ENCODE results near the gene EREG.
"Not testable (repeated sequence)": the region's sequence is repeated elsewhere in the genome, so short reads cannot be mapped to it uniquely, and the experiment has no call there.

The EREG gene

DNA sequence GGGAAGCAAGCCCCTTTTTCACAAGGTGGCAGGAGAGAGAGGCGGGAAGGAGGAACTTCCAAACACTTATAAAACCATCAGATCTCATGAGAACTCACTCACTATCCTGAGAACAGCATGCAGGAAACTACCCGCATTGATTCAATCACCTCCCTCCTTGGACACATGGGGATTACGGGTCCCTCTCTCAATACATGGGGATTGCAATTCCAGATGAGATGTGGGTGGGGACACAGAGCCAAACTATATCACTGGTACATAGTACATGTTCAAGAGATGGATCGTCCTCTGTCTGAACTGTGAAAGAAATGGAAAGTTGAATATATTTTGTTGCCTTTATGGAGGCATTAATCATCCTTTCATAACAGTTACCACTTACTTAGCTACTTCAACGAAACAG, 12.8 kb downstream of the EREG start:
- intact Hi-C loops (cut with DNase I), result loop anchor here (10.0 kb wide), 1 partner anchor 157 kb away; no protein-coding TSS in a partner anchor

DNA sequence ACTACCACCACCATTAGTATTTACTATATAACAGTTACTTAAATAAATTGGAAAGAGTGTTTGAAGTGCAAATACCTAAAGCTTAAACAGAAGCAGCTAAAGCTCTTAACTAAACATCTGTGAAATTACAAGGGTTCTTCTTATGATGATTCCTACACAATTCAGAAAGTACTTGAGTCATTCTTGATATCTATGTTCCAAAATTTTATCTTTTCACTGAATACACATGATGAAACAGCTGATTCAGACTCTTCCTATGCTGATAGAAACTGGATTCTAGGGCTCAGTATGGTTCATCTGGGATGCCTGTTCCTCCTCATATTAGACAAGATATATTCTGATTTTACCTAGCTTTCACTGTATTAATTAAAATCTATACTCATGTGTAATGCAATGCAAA, 13.6 kb downstream of the EREG start:
- intact Hi-C loops (cut with DNase I), result loop anchor here (10.0 kb wide), 1 partner anchor 156 kb away; no protein-coding TSS in a partner anchor
- DNase-seq, result no peak

More for the DNA sequence above, 12.8 kb downstream of the EREG start:
- no peak for DNase-seq

DNA sequence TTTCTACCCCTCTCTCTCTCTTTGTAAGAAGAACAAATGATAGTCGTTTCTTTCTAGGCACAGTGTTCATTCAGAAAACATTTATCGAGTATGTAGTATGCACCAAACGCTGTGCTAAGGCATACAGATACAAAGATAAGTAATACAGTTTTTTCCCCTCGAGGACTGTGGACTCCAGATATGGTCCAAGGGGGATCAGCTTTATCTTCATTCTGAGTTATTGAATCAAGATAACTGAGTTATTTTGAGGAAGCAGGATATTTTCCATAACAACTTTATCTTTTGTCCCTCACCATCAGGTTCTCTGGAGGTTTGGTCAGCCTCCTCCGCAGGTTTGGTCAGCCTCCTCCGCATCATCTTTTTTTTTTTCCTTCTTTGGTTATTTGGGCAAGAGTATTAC, 15.0 kb downstream of the EREG start:
- no peak for DNase-seq
- intact Hi-C loops (cut with DNase I), result loop anchor here (10.0 kb wide), 1 partner anchor 155 kb away; no protein-coding TSS in a partner anchor

DNA sequence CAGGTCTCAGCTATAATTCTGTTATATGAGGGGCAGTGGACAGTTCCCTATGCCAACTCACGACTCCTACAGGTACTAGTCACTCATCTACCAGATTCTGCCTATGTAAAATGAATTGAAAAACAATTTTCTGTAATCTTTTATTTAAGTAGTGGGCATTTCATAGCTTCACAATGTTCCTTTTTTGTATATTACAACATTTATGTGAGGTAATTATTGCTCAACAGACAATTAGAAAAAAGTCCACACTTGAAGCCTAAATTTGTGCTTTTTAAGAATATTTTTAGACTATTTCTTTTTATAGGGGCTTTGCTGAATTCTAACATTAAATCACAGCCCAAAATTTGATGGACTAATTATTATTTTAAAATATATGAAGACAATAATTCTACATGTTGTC, 20.4 kb downstream of the EREG start:
- intact Hi-C loops (cut with DNase I), result no loop called here

DNA sequence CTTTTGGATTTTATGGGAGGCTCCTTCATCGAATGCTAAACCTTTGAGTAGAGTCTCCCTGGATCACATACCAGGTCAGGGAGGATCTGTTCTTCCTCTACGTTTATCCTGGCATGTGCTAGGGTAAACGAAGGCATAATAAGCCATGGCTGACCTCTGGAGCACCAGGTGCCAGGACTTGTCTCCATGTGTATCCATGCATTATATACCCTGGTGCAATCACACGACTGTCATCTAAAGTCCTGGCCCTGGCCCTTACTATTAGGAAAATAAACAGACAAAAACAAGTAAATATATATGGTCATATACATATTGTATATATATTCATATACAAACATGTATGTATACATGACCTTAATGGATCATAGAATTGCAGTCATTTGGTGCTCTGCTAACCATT, 21.2 kb downstream of the EREG start:
- intact Hi-C loops (cut with DNase I), result no loop called here
- DNase-seq, result no peak

More for the DNA sequence above, 20.4 kb downstream of the EREG start:
- DNase-seq, result no peak

GRCh38 chr4:74387790-74388189, 22.8 kb downstream of the EREG start:
- DNase-seq, result no peak
- intact Hi-C loops (cut with DNase I), result no loop called here

- no peak for DNase-seq
- intact Hi-C loops (cut with DNase I), result no loop called here
Observed at GRCh38 chr4:74389494-74389893, 24.5 kb downstream of the EREG start.

DNA sequence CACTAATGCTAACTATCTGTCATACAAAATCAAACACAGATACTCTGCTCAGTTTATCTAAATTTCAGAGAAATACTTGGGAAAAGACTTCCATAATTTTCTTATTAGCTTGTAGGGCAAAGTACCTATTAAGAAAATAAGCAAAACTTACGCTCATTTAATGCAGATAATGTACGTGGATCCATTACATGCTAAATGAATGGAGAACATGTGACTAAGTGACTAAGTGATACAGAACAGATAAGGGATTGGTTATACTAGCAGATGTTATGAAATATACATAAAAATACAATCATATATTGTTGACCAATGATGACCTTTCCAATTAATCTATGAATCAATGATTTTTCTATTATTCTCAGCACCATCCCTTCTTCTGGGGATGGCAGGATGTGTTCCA, 25.7 kb downstream of the EREG start:
- intact Hi-C loops (cut with DNase I), result no loop called here
- DNase-seq, result no peak

DNA sequence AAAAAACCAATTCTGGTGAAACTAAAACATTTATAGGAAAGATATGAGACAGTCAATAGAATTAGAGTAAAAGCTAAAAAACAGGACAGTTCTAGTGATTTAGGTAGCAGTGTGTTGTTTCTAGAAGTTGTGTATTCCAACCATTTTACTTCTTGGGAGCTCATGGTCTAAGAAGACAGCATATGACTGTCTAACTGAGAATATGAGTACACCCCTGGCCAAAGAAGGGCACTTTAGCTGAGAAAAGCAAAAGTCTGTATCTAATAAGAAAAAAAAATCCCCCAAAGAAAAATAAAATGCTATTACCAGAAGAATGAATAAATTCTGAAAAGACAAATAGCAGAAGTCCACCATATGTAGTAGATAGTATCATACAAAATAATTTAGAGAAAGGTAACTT, 26.4 kb downstream of the EREG start:
- no peak for DNase-seq
- intact Hi-C loops (cut with DNase I), result no loop called here

GRCh38 chr4:74391890-74392475, 27.0 kb downstream of the EREG start:
- intact Hi-C loops (cut with DNase I), result no loop called here
- no peak for DNase-seq

- no peak for DNase-seq
Observed at GRCh38 chr4:74394476-74395136, 29.7 kb downstream of the EREG start.

GRCh38 chr4:74395633-74396032, 30.7 kb downstream of the EREG start:
- no peak for DNase-seq
- intact Hi-C loops (cut with DNase I), result no loop called here

More at GRCh38 chr4:74394476-74395136, 29.7 kb downstream of the EREG start:
- intact Hi-C loops (cut with DNase I), result no loop called here

DNA sequence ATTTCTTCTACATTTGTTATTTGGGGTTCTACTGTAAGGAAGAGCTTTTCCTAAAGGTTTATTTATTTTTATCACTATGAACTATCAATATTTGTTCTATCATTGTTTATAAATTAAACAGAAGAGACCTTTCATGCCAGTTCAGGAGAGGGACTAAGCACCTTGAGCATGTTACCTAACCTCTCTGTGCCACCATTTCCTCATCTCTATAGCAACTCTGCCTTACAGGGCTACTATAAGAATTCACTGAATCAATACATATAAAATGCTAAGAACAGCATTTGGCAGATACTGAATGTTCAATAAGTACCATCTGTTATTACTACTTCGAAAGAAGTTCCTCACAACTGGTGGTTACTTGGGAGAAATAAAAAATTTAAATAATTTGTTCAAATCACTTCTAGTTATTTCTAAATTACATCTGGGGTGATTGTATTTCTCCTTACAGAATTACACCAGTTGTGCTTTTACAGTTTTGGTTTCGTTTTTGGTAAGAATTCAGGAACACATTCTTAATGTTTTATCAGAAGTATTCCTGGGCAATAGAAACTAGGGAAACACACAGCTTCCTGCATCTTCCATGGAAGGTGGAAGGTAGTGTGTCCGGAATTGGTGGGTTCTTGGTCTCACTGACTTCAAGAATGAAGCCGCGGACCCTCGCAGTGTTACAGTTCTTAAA, 32.9 kb downstream of the EREG start:
- intact Hi-C loops (cut with DNase I), result no loop called here
- DNase-seq, result no peak

GRCh38 chr4:74398894-74399589, 34.1 kb downstream of the EREG start:
- intact Hi-C loops (cut with DNase I); DNase-seq: not testable (repeated sequence)

- DNase-seq, result no peak
- intact Hi-C loops (cut with DNase I), result no loop called here
Observed at GRCh38 chr4:74400395-74400794, 35.5 kb downstream of the EREG start.

GRCh38 chr4:74402692-74403456, 37.9 kb downstream of the EREG start:
- DNase-seq, result no peak
- intact Hi-C loops (cut with DNase I), result no loop called here

GRCh38 chr4:74407891-74408290, 42.9 kb downstream of the EREG start:
- DNase-seq, result no peak
- intact Hi-C loops (cut with DNase I), result no loop called here

DNA sequence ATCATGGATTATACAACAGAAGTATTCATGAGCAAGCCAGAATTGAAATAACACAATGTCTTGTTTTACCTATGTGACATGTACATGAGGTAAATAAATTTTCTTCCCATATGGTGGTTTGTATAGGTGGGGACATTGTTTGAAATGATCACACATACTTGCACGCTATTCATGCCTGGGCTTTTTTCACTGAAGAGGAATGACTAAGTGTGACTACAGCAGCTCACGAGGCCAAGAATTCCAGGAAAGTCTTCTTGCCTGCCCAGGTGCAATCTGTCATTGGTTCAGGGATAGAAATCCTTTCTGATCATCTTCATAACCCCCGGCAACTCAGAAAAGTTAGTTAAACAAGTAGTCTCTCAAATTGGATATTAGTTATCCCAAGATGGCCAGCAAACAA, 43.7 kb downstream of the EREG start:
- DNase-seq, result no peak
- intact Hi-C loops (cut with DNase I), result no loop called here

DNA sequence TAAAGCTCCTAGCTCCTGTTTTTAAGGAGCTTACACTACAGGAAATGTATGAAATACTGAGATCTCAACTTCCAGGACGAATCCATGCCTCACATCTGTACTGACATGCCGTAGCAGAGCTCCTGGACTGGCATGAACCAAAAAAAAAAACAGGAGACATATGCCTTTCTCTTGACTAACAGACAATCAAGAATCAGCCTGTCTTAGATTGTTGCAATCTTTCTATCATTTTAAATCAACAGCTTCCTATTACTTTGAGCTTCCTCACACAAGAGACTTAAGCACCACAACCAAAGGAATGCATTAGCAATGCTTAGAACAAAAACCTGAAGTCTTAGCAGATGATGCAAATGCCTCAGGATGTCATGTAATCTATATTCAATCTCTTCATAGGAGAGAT, 45.3 kb downstream of the EREG start:
- intact Hi-C loops (cut with DNase I), result no loop called here
- DNase-seq, result no peak
